Panc1 (cell line): ENCODE results near the gene KLK7. TPM values are rescaled to one million over a fixed set of nuclear protein-coding genes. Genes with fewer than 3 reads are reported as not detected.

Source experiments
- ATAC-seq: fragments of 200-7000 bp; cut with Tn5 transposase; 2 replicates; pipeline ENCODE4 v1.9.1; 2020; ENCODE audit warnings: mild to moderate bottlenecking, moderate library complexity
- BruUV-seq: library from RNA; stranded (reverse); fragments of 400-500 nt; replicated peaks from 2 replicates; lab custom pipeline; 2021; lab: Mats Ljungman, UMichigan
- CTCF ChIA-PET: fragments of 300-600 bp; sonication (Branson Sonifier 250); formaldehyde crosslinking; loops from one replicate; lab custom pipeline; 2022; ENCODE audit warnings: antibody characterized with exemption; lab: Charles Lee
- POLR2A ChIA-PET: fragments of 300-600 bp; sonication (Branson Sonifier 250); formaldehyde crosslinking; loops from one replicate; lab custom pipeline; 2022; ENCODE audit warnings: antibody characterized with exemption; lab: Charles Lee
- DNase-seq: peaks from one replicate; pipeline ENCODE4 v3.0.0-alpha.2; 2010; ENCODE audit warnings: low read depth, low spot score
- H3K27ac ChIP-seq: 2 replicates; pipeline ENCODE4 v1.5.1; 2011; ENCODE audit warnings: mild to moderate bottlenecking, low read length, inconsistent platforms
- H3K27me3 ChIP-seq: fragments of 200-500 bp; sonication (Bioruptor generic); 2 replicates; pipeline ENCODE4 v1.6.0; 2014; ENCODE audit warnings: low read length, inconsistent platforms; ENCODE audit not compliant: control insufficient read depth, insufficient read depth
- H3K36me3 ChIP-seq: fragments of 200-500 bp; sonication (Bioruptor generic); 2 replicates; pipeline ENCODE4 v1.5.1; 2014; ENCODE audit warnings: inconsistent platforms, mild to moderate bottlenecking, low read length, moderate library complexity; ENCODE audit not compliant: control insufficient read depth, insufficient read depth
- H3K4me1 ChIP-seq: 2 replicates; pipeline ENCODE4 v1.5.1; 2011; ENCODE audit warnings: inconsistent platforms, mild to moderate bottlenecking, low read length, moderate library complexity; ENCODE audit not compliant: control insufficient read depth, insufficient read depth
- H3K4me3 ChIP-seq, 2 experiments: 2 replicates each; pipeline ENCODE4 v1.5.1; 2011 to 2012; ENCODE audit warnings: low read depth in 2 of 2, low read length in 2 of 2, mild to moderate bottlenecking in 2 of 2, inconsistent platforms in 1 of 2, moderate library complexity in 1 of 2
- H3K9me3 ChIP-seq: fragments of 200-500 bp; sonication (Bioruptor generic); 2 replicates; pipeline ENCODE4 v1.5.1; 2014; ENCODE audit warnings: low read depth, mild to moderate bottlenecking, inconsistent platforms, low read length, moderate library complexity; ENCODE audit not compliant: control insufficient read depth, insufficient read depth
- POLR2AphosphoS5 ChIP-seq: IDR thresholded peaks from 2 replicates; pipeline ENCODE4 v1.6.1; 2012; ENCODE audit warnings: mild to moderate bottlenecking, low read depth, low read length, moderate library complexity
- SIN3A ChIP-seq: IDR thresholded peaks from 2 replicates; pipeline ENCODE4 v1.6.1; 2012; ENCODE audit warnings: low read depth, mild to moderate bottlenecking, low read length, moderate library complexity, borderline replicate concordance; ENCODE audit not compliant: insufficient read depth
- TCF7L2 ChIP-seq: IDR thresholded peaks from 2 replicates; pipeline ENCODE4 v1.6.1; 2011; ENCODE audit warnings: mild to moderate bottlenecking, low read depth, low read length, inconsistent platforms
- in situ Hi-C: cut with HindIII; loops from 2 replicates; pipeline ENCODE4 v1.10.0; 2016; ENCODE audit warnings: low sequenced_read_pairs, low pct_unique_long_range_greater_than_20kb
- intact Hi-C: fragments of 100-400 bp; cut with micrococcal nuclease; formaldehyde crosslinking; loops from one replicate; pipeline ENCODE4 v1.10.0; 2022; ENCODE audit not compliant: unreplicated experiment
- total RNA-seq: library from RNA; stranded (reverse); gene quantifications from one replicate; pipeline ENCODE4 v1.2.1, GENCODE V29; 2021; ENCODE audit not compliant: unreplicated experiment
- TF ChIP-seq, protein P1 (sequence below), 2 experiments: IDR thresholded peaks; 2 replicates each; pipeline ENCODE4 v1.6.1; 2011 to 2012; ENCODE audit warnings: low read depth in 2 of 2, control low read depth in 1 of 2, low read length in 1 of 2, mild to moderate bottlenecking in 1 of 2, moderate library complexity in 1 of 2; ENCODE audit not compliant: insufficient read depth in 1 of 2
- TF ChIP-seq, protein P2 (sequence below): fragments of 450-650 bp; IDR thresholded peaks from 2 replicates; pipeline ENCODE4 v1.5.1; 2017; ENCODE audit warnings: mild to moderate bottlenecking

Gene KLK7
- total RNA-seq, 1 experiment from 2014 or later = not detected

DNA sequence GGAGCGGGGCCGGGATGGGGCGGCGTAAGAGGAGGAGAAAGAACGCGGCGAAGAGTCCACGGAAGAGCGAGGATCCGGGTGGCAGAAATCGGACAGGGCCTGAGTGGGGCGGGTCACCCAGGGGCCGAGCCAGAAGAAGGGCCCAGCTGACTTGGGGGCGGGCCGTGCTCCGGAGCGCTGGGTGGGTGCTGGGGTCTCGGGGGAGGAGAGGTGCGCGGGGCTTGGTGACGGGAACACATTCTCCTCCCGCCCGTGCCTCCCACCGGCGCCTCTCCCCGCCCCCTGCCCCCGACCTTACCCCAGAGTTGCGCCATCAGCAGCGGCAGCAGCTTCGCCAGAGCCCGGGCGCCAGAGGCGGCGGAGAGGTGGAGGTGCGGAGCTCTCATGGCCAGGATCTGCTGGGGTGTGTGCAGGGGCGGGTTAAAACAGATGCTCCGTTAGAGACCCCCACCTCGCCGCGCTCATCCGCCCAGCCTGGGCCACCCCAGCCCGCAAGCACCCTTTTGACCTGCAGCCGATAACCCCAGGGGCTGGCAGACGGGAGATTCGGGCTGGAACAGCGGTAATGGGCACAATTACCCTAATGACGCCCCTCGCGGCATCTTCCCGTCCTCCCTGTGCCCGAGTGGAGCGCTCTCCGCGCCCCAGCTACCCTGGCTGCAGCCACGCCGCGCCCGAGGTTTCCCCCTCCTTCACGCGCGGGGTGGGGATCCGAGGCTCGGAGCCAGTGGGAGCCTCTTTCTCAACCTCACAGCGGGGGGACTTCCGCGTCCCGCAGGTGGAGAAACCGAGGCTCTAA lies 35.2 kb upstream of the KLK7 start:
- Histone ChIP-seq H3K9me3 (no peaks in the 10 kb centered on the region), H3K36me3 (no peaks in the 10 kb centered on the region; the same call in 1 of the 2 replicates), H3K4me1 (peaks cover 3% of the 10 kb centered on the region), H3K4me3 (peak overlapping the region; percentile 30 to 50), H3K27ac (no peak overlapping the region), H3K27me3 (peaks cover 2% of the 10 kb centered on the region; the same call in 1 of the 2 replicates)
- CTCF ChIA-PET = interaction anchor here (0.6 to 1.0 kb wide), 3 partner anchors 18 to 95 kb away, joined by 4 to 9 read pairs (median 6); partner anchors contain the start of gene KLK8
- TF ChIP-seq SIN3A = no peak
- TF ChIP-seq, protein P1, sequence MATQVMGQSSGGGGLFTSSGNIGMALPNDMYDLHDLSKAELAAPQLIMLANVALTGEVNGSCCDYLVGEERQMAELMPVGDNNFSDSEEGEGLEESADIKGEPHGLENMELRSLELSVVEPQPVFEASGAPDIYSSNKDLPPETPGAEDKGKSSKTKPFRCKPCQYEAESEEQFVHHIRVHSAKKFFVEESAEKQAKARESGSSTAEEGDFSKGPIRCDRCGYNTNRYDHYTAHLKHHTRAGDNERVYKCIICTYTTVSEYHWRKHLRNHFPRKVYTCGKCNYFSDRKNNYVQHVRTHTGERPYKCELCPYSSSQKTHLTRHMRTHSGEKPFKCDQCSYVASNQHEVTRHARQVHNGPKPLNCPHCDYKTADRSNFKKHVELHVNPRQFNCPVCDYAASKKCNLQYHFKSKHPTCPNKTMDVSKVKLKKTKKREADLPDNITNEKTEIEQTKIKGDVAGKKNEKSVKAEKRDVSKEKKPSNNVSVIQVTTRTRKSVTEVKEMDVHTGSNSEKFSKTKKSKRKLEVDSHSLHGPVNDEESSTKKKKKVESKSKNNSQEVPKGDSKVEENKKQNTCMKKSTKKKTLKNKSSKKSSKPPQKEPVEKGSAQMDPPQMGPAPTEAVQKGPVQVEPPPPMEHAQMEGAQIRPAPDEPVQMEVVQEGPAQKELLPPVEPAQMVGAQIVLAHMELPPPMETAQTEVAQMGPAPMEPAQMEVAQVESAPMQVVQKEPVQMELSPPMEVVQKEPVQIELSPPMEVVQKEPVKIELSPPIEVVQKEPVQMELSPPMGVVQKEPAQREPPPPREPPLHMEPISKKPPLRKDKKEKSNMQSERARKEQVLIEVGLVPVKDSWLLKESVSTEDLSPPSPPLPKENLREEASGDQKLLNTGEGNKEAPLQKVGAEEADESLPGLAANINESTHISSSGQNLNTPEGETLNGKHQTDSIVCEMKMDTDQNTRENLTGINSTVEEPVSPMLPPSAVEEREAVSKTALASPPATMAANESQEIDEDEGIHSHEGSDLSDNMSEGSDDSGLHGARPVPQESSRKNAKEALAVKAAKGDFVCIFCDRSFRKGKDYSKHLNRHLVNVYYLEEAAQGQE (IDR thresholded peaks at IDR 0.05; ENCODE audit: insufficient read depth in 1 of 2, low read depth in 2 of 2, low read length in 1 of 2) = no peak
- TF ChIP-seq, protein P2, sequence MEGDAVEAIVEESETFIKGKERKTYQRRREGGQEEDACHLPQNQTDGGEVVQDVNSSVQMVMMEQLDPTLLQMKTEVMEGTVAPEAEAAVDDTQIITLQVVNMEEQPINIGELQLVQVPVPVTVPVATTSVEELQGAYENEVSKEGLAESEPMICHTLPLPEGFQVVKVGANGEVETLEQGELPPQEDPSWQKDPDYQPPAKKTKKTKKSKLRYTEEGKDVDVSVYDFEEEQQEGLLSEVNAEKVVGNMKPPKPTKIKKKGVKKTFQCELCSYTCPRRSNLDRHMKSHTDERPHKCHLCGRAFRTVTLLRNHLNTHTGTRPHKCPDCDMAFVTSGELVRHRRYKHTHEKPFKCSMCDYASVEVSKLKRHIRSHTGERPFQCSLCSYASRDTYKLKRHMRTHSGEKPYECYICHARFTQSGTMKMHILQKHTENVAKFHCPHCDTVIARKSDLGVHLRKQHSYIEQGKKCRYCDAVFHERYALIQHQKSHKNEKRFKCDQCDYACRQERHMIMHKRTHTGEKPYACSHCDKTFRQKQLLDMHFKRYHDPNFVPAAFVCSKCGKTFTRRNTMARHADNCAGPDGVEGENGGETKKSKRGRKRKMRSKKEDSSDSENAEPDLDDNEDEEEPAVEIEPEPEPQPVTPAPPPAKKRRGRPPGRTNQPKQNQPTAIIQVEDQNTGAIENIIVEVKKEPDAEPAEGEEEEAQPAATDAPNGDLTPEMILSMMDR = no peak
- no peak for TF ChIP-seq TCF7L2
- no peak for TF ChIP-seq POLR2AphosphoS5
- DNase-seq (no peak), ATAC-seq (peak; percentile 52; the same call in 1 of the 2 replicates)
- BruUV-seq = no TSS peak
- POLR2A ChIA-PET = interaction anchor here (0.5 to 0.6 kb wide), 3 partner anchors 16 to 318 kb away, joined by 3 to 11 read pairs (median 7); partner anchors contain the start of gene KLK12
- in situ Hi-C loops (no loop called here), intact Hi-C loops (no loop called here)

DNA sequence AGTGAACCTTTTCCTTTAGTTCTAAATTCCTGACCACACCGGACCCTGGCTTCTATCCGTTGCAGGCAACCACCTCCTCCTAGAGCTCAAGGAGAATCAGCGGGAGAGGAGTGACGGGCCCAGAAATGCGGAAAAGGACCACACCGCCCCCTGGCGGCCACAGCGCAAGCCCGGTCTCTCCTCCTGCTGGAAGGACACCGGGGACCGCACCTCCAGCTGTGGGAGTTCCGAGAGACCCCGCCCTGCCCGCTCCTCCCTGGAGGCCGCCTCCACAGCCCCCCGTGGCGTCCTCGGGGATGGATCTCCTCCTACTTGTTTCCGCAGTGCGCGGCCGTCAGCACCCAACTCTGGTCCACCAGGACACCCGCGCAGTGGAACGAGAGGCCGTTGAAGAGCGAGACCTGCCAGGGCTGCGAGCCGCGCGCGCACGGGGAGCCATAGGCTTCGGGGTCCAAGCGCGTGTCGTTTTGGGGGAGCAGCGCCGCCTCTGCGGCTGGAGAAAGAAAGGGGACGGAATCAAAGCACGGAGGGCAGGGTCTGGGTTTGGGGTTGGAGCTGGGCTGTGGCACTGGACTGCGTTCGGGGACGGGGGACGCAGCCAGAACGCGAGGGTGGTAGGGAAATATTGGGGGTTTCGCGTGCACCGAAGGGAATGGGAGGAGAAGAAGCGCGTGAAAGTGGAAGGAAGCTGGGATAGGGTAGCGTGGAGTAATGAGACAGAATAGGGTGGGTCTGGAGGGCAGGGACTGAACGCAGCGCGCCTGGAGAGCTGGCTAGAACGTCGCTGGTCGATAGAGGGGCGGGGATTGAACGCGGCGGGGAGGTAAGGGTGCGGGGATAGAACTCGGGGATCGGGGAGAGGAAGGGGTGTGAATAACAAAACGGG lies 33.3 kb upstream of the KLK7 start:
- ChIA-PET POLR2A (no interaction called here), CTCF (interaction anchor here (0.5 to 2.3 kb wide), 3 partner anchors 70 to 174 kb away, joined by 3 to 15 read pairs (median 4); no protein-coding TSS in a partner anchor)
- Histone ChIP-seq H3K4me1 (peaks cover 3% of the 10 kb centered on the region), H3K27ac (no peak overlapping the region), H3K36me3 (no peaks in the 10 kb centered on the region; the same call in 1 of the 2 replicates), H3K27me3 (peaks cover 2% of the 10 kb centered on the region; the same call in 1 of the 2 replicates), H3K4me3 (peak overlapping the region; percentile 33 to 53), H3K9me3 (no peaks in the 10 kb centered on the region)
- DNase-seq (no peak), ATAC-seq (peak; percentile 85)
- TF ChIP-seq POLR2AphosphoS5 = no peak
- TF ChIP-seq, protein P2 = peak; percentile 89
- intact Hi-C loops = no loop called here
- no TSS peak for BruUV-seq
- in situ Hi-C loops = no loop called here
